ENCODE data around the gene SYPL1.

SYPL1 gene

DNA sequence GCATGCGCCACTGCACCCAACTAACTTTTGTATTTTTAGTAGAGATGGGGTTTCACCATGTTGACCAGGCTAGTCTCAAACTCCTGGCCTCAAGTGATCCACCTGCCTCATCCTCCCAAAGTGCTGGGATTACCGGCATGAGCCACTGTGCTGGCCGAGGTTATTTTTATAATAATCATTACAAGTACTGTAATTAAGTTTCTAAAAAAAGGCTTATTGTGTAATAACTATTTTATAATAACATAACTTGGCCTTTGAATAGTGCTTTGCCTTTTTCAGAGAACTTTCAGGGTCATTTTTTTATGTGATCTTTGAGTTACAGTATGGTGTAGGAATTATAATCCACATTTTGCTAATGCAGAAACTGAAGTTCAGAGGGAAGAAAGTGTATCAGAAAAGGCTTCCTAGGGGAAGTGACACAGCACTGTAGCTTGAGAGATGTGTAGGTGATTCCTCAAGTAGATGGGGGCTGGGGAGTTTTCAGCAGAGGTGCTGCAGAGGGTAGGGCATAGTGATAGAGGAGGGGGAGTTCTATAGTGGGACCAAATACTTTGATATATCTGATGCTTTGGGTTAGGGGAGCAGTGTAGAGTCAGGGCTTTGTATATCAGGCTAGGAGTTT, 9.2 kb upstream of the SYPL1 start:
- DNase-seq (ENCODE audit: low spot score), result no peak

DNA sequence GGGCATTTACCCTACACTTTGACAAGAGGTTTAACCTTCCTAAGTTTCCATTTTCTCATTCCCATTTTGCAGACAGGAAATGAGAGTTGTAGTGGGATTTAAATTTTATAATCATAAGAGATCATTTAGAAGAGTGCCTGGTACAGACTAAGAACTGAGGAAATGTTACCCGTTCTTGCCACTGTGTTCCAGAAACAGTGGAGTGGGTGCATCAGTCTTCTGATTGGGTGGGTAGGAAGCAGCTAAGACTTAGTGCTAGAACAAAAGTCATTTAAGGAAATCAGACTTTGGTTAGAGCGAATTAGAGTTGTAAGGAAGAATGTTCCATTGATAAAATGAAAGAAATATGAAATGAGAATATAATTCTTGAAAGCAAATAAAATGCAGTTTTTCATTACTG, 8.4 kb upstream of the SYPL1 start:
- DNase-seq (ENCODE audit: low spot score), result no peak

DNA sequence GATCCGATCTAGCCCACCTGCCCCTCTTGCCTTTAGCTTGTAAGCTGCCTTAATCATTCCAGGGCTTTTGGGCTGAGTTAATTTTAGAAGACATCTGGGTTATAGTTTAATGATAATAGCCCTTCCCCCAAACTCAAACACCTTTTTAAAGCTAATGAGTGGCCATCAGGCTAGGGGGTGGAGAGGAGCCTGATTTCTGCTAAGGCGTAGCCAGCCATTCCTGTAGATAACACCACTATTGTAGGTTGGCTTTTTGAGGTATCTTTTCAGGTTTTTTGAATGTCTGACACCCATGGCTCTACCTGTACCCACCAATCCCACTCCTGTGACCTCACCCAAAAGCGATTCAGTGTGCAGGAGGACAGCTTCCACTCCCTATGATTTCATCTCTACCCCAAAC, 7.6 kb upstream of the SYPL1 start:
- DNase-seq (ENCODE audit: low spot score), result no peak

DNA sequence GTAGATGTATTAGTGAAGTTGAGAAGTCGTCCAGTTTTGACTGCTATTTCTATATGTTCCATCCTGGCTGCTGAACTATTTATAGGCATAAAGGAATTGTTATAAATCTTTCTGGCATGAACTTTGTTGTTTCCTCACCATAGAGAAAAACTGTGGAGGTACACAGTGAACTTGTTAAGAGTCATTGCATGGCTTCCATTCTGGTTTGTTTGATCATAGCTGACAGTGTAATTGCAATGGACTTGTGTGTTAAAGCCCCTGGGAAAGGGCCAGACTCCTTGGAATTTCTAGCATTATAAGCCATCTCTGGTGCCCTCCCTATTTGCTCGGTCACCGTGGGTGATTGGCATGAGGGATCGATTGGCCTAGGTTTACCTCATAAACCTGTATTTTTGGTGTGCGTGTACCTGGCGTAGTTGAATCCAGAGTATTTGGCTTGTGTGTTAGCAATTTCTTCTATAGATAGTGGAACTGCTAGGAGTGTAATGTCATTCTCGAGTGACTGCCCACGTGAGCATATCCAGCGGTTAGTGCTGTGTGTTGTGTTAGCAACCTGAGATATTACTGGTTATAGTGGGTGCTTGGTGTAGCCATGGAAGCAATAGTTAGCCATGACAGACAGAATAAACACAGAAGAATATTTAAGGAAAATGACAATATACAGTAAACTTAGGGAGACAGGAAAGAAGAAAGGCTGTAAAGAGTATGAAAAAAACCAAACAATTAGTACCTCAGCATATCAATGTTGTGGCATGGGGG, 5.9 kb upstream of the SYPL1 start:
- no peak for DNase-seq (ENCODE audit: low spot score)

DNA sequence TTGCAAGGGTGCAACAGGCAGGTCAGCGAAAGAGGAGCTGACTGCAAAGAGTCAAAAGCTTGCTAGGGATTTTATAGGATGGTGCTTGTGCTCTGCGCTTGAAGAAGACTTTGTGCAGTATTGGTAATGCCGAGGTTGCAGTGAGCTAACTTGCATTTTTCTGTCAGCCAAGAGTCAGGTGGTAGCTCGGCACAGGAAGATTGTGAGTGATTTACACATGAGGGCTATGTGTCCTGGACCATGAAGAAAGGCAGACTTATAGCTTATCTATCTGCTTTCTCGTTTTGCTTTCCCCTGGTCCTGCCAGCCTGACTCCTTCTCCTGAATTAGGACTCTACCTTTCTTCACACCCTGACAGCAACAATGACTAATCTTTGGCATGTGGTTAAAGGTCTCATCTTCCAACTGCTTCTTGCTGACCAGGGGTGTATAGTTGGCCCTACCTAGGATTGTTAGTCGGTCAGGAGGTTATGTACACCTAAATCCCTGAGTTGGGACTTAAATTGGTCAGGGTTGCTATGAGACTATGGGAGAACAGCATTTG, 4.1 kb upstream of the SYPL1 start:
- DNase-seq (ENCODE audit: low spot score), result peak; percentile 30

DNA sequence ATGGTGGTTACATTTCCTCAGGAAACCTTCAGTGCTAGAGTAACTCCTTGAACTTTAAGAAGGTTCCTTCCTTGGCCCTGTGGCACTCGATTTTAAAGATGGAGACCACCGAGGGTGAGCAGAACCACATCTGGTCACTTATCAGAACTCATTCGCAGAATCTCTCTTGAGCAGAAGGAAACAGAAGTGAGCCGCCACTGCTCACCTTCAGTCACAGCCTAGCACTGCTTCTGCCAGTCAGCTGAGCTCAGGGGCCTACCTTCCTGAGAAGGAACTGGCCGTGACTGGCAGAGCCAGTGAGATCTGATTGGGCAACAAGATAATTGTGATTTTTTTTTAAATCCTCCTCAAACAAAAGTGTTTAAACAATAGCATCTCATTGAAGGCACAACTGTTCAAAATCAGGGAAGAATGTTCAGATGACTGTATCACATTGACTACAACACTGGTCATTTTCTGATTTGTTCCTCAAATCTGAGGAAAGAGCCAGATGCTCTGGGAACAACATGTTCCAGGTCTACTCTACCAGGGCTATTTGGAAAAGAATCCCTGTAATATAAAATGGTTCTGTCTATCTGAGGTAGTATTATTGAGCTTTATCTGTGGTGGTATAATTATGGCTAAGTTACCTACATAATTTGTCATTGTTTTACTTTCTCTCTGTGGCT, 2.7 kb upstream of the SYPL1 start:
- DNase-seq (ENCODE audit: low spot score), result no peak

DNA sequence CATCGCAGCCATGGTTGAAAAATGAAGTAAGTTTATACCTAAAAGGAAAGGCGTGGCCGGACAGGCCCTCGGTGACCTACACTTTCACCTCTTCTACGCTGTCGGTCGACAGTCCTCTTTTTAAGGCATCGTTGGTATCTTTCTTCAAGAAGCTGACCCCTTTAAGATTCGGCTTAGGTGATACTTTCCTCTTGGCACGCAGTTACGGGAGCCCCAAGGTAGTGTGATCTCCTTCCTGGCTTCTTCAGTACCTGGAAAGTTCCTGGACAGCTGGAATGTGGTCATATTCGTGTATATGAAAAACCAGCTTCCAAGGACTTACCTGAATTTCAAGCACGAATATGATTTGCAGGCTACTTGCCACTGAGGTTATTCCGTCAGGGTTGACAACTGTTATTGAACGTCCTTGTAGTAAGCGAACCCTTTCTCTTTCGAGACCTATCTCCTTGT, 885 bp upstream of the SYPL1 start:
- no peak for DNase-seq (ENCODE audit: low spot score)

DNA sequence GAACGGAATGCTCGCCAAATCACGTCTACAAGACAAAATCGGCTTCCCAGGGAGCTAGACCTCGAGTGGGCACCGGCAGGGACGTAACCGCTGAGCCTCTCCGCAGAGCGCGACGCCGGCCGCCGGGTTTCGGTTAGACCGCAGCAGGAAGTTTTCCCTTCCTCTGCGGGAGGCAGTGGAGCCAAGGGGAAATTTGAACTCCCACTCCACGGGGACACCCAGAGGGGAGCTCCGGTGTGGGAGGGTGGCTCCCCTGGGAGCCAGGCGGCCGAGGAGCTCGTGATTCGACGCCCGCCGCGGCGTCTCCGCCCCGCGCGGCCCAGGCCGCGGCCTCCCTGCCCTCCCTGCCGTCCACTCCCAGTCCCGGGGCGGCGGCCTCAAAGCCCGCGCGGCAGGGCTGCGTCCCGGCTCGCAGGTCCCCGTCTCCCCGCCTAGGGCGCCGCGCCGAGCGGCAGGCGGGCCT, 426 bp downstream of the SYPL1 start:
- no peak for DNase-seq (ENCODE audit: low spot score)

DNA sequence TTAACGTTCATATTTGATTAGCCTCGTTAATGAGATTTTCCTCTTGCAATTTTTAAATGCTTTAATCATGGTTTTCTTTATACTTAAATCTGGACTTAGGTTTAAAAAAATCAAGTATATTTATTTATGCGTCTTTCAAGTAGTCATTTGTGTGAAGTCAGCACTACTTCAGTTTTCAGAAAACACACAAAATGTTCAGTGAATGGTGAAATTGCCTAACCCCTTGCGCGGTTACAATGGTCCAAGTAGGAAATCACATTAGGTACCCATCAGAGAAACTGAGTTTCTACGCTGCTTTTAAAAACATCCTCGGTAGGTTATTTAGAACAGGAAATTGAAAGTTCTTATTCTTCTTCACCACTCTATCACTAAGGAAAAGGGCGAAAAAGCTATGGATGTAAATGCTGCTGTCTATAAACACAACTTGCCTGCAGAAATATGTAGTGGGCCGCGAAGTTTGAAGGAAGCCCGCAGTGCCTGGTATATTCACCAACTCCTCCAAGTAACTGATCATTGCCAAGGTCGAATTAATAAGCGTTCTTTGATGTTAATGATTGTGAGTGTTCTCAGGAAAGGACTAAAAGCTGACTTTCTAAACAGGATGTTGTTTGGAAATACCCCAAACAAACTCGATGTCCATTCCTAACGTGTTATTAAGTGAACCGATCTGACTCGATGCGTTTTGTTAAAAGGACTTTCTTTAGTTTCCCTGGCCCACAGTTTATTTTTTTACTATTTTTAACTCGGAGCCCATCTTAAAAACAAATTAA, 1.0 kb downstream of the SYPL1 start:
- DNase-seq (ENCODE audit: low spot score), result peak; percentile 73

DNA sequence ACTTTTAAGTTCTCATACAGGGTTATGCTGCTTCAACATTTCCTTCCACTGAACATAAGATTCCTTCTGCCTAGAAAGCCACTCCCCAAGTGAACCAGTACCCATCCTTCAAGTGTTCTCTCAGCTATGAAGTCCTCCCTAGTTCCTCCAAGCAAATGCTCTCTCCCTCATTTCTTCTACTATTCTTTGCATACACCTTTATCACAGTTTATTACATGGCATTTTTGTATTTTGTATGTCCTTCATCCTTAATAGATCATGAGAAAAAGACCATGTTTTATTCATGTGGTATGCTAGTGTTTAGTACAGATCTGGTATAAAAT, 1.9 kb downstream of the SYPL1 start:
- DNase-seq (ENCODE audit: low spot score), result peak; percentile 72

DNA sequence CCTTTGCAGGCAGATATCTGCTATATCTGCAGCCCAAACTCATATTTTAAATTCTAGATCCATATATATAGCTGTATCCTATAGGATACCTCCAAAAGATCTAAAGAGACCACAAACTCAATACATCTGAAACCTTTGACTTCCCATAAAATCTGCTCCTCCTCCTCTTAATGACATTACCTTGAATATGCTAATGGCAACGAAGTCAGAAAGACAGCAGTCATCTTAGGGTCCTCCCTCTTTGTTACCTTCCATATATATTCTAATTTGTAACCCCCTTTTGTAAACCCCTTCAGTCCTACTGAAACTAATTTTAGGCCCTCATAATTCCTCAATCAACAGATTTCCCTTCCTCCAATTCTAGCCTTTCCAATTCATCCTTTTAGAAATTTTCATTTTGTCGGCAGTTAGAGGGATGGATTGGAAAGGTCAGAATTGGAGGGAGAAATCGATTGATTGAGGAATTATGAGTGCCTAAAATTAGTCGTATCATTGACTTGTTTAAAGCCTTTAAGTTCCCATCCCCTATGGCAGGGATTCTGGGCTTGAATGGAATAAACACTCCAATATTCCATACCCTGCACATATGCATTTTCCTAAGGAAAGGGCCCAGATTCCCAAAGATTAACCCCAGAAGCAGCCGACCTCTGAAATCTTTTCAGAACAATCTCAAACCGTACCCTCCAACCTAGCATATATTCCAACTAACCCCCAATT, 2.4 kb downstream of the SYPL1 start:
- DNase-seq (ENCODE audit: low spot score), result peak; percentile 70

DNA sequence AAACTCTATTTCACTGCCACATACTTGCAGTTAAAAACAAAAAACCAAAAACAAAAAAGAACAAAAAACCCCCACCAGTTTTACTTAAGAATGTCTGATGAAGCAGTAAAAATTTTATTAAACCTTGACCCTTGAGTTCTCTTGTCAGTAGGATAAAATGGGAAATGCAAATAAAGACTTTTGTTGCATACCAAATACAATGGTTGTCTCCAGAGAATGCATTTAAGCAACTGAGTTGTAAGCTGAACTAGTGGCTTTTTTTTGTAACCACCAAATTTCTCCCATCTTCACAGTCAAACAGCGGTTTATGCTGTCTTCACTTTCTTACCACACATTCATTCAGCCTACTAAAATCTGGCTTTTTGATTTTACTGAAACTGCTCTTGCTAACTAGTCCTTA, 3.1 kb downstream of the SYPL1 start:
- peak; percentile 44 for DNase-seq (ENCODE audit: low spot score)

DNA sequence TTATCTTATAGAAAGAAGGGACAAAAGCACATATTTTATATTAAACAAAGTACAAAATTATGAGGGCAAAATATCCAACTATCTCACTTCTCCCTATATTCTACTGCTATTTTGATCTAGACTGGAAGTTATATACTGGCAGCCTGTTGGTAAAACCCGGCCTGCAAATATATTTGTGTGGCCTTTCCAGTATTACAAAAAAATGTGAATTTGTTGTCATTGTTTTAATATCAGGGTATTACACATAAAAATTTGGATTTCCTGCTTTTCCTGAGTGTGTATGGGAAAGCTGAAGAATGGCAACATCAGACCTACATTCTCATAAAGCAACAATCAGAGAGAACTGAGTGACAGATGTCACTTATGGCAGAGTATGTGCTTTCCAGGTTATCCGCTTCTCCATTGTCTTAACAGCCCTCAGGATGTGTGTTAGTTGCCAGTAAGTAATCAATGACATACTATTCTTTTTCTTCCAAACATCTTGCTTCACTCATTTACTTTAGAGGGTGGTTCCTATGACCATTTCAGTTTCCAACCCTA, 7.3 kb downstream of the SYPL1 start:
- DNase-seq (ENCODE audit: low spot score), result no peak

DNA sequence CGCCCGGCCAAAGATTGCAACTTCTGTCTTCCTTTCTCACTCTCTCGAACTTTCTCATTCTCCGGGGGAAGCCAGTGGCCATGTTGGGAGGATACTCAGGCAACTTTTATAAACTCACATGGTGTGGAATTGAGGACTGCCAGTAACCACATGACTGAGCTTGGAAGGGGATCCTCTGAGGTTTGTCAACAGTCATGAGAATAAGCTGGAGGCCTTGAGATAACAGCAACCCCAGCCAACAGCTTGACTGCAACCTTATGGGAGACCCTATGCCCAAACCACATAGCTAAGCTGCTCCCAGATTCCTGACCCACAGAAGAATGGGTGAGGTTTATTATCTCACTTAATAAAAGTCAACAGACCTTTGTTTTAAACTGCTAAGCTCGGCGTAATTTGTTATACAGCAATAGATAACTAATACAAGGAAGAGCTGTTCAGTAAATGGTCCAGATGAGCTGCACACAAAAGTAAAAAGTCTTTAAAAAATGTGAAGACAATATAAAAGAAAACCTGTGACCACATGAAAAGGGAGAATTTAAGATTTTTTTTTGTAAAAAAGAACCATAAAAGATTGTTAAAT, 9.6 kb downstream of the SYPL1 start:
- DNase-seq (ENCODE audit: low spot score), result no peak

DNA sequence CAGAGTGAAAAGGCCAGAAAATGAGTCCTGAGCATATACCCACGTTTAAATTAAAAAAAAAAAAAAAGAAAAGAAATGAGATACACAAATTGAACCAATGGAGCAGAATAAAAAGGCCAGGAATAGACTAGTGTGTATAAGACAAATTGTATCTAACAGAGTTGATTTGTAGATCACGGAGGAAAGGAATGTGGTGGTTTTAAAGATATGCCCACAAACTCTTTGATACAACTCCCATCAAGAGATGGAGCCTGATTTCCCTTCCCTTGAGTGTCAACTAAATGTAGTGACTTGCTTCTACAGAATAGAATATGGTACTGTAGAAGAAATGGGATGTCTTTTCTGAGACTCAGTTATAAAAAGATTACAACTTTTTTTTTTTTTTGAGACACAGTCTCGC, 10.4 kb downstream of the SYPL1 start:
- DNase-seq (ENCODE audit: low spot score), result no peak

DNA sequence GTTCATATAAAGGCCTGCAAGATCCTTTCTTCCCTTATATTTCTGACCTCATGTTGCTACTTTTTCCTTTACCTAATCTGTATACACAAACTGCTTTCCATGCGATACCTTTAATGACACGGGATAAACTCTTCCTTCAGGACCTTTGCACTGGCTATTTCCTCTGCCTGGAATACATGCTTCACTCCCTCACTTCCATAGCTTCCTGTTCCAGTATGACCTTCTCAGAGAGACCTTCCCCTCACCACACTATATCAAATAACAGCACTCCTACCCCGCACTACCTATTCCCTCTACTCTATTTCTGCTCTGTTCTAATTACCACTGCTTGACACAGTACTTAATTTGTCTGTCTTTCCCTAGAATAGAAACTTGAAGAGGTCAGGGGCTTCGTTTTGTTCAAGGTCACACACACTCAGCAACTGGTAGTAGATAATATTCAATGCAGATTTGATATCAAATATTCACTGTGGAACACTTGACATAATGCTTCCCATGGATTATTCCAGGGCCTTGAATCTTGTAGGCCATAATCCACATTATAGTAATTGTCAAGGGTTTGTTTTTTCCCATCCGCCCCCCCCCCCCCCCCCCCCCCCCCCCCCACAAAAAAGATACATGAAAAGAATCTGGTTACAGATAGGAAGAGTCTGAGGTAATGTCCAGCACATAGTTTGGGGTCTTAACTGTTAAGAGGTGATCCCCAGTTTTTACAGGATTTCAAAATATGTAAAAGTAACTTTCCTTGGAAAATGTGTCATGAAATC, 11.1 kb downstream of the SYPL1 start:
- DNase-seq (ENCODE audit: low spot score), result no peak

DNA sequence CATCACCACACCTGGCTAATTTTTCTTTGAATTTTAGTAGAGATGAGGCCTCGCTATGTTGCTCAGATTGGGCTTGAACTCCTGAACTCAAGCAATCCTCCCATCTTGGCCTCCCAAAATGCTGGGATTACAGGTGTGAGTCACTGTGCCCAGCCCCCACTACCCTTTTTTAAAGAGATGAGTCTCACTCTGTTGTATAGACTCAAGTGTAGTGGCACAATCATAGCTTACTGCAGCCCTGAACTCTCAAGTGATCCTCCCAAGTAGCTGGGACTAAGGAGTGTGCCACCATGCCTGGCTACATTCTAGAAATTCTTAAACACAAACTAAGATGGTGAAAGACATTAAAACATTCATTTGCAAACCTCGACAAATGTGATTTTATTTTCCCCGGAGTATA, 12.6 kb downstream of the SYPL1 start:
- DNase-seq (ENCODE audit: low spot score), result no peak

DNA sequence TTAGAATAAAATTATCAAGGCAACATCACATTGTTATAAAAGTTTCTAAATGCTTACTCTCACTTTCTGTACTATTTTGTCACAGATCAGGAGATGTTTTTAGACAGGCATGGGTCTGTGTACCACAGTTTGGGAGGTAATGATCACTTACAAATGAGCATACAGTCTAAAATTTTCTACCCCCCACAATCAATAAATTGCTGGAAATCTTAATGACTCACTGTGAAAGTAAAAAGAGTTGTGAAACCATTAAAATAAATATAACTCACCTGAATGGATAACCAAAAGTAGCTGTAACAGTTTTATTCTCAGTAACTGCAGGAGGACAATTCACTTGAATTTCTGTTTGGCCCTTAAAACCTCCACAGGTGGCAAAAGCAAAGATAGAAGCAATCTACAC, 13.2 kb downstream of the SYPL1 start:
- no peak for DNase-seq (ENCODE audit: low spot score)

DNA sequence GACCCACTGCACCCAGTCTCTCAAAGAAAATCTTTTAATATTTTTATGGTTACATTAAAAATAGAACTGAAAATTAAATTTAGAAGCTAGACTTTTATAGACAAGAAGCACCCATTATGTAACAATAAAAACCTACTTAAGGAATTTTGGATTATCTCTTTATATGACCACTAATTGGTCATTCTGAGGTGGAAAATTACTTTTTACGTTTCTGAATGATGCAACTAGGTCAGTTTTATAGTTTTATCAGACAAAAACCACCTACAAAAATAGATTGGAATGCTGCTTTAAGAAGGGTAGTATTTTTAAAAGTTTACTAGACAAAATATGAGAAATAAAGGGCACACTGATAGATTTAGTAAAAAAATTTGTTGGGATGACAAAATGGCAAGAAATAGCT, 16.5 kb downstream of the SYPL1 start:
- no peak for DNase-seq (ENCODE audit: low spot score)

DNA sequence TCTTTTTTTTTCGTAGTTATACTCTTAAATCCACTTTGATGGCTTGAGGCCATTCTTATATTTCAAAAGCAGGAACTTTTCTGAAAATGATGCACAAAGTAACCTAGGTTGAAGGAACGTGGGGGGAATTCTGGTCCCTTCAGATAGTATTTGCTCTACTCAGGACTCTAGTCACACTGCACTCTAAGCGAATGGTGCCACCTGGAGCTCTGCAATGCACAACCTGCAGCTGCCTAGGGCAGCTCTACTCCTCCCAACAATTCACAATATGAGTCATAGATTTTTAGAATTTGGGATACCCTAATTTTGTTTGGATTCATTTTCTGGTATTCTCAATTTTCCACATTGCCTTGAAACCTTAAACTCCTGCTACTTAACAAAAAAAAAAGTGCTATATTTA, 17.3 kb downstream of the SYPL1 start:
- DNase-seq (ENCODE audit: low spot score), result no peak
